EL (cell line): ENCODE results near the gene FAM107A.

Source experiments
- DNase-seq: peaks from one replicate; pipeline ENCODE4 v3.0.0-alpha.2; 2016

Gene FAM107A

DNA sequence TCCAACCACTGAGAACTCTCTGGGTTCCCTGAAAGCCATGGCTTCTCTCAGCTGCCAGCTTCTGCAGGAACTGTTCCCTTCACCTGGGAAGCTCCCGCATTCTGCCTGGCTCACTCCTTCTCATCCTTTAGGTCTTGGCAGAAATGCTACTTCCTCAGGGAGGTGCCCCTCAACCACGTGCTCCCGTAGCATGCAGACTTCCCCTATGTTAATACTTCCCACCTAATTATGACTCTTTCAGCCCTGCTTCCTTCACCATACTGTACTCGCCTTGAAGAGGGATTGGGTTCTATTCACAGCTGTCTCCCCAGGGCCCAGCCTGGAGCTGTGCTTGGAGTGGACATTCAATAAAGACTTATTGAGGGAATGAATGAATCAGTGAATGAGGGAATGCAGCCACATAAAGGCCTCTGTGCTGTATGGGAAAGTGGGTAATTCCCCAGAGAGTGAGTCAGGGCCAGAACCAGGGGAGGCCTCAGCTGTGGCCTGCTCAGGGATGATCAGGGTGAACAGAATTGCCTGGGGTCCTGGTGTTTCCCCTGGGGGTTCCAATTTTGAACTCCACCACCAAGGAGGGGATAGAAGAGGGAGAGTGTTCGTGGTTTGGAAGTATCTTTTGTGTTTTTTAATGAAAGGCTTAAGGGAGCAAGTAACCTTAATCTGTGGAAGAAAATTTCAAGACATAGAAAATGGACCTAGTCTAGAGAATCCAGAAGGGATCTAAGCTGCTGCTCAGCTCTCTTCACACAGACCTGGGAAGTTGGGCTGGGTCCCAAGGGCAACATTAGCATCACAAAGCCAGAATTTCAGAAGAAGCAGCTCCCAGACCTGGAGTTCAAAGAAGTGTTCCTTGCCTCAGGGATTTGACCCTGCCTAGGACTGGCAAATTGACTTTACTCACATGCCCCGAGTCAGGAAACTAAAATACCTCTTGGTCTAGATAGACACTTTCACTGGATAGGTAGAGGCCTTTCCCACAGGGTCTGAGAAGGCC, 14.6 kb upstream of the FAM107A start:
- no peak for DNase-seq

GRCh38 chr3:58588030-58588614, 10.9 kb upstream of the FAM107A start:
- DNase-seq = peak; percentile 28

- no peak for DNase-seq
These were observed 9.6 kb upstream of the FAM107A start for GRCh38 chr3:58586776-58587192.

DNA sequence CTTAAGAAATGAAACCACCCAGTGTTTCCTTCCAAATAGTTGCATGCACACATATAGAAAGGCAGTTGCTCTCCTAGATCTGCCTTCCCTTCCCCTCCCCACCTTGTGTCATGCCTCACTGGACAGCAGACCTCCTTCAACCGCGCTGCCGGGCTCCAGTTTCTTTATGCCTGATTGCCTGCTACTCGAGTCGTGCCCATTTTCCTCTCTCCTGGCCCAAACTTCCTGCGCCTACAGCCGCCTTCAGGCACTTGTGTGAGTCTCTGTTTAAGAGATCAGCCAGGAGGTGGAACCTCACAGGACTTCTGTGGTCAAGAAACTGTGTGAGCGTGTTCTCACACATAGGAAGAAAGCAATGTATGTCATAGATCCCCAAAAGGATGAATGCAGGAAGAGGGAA, 8.8 kb upstream of the FAM107A start:
- no peak for DNase-seq

GRCh38 chr3:58585005-58585786, 8.0 kb upstream of the FAM107A start:
- peak; percentile 76 for DNase-seq

- no peak for DNase-seq
These were observed 7.5 kb upstream of the FAM107A start for GRCh38 chr3:58584690-58585004.

GRCh38 chr3:58581328-58582091, 4.3 kb upstream of the FAM107A start:
- DNase-seq = no peak

DNA sequence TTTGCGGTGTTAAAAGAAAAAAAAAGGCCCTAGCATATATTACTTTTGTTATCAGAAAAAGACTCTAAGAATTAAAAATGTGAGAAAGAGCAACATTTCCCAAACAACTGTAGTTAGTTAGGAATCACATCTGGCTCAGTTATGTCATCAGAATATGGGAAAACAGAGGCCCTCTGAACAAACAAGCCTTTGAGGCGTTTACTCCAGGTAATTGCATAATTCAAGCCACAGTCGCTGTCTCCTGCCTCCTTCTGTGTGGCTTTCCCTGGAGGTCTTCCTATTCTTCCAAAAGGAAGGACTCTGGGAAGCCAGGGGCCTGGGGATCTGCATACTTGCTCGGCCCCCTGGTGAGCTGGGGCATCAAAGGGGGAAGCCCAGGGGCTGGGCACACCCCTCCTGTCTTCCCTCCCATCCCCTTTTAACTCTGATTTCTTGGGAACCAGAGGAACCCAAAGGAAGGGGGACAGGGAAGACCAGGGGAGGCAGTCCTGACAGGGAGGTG, 3.7 kb upstream of the FAM107A start:
- no peak for DNase-seq

GRCh38 chr3:58578873-58579272, 1.7 kb upstream of the FAM107A start:
- no peak for DNase-seq

DNA sequence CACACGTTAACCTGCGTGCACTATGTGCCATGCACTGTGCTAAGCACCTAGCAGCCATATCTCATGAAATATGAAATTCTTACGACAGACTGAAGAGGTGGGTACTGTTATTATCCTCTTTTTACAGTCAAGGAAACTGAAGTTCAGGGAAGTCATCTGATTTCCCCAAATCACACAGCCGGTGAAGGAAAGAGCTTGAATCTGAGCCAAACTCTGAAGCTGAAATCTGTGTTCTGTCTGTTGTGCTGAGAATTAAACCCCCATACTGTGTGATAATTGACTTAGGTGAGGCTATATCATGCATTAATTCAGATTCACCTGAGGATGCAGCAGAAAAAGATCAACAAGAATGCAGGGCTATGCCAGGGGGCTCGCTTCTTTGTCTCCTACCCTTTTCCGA, 475 bp downstream of the FAM107A start:
- no peak for DNase-seq

GRCh38 chr3:58575971-58576652, 1.1 kb downstream of the FAM107A start:
- peak; percentile 53 for DNase-seq

- DNase-seq = no peak
These were observed 2.5 kb downstream of the FAM107A start for GRCh38 chr3:58574682-58575081.

GRCh38 chr3:58574106-58574505, 3.1 kb downstream of the FAM107A start:
- DNase-seq = no peak

DNA sequence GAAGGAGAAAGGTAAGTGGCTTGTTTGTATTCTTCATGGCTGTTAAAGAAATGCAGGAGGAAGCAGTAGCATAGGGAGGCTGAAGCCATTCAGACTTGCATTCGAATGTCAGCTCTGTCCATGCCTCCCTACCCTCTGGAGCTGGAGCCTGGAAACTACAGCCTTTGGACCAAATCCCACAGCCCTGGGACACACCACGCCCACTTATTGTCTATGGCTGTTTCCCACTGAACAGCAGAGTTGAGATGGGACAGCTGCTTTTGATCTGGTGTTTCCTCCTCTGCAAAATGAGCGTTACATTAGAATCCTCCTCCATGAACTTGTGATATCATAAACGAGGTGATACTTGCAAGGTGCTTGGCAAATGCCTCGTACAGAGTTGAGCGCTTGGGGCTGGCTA, 3.6 kb downstream of the FAM107A start:
- no peak for DNase-seq

DNA sequence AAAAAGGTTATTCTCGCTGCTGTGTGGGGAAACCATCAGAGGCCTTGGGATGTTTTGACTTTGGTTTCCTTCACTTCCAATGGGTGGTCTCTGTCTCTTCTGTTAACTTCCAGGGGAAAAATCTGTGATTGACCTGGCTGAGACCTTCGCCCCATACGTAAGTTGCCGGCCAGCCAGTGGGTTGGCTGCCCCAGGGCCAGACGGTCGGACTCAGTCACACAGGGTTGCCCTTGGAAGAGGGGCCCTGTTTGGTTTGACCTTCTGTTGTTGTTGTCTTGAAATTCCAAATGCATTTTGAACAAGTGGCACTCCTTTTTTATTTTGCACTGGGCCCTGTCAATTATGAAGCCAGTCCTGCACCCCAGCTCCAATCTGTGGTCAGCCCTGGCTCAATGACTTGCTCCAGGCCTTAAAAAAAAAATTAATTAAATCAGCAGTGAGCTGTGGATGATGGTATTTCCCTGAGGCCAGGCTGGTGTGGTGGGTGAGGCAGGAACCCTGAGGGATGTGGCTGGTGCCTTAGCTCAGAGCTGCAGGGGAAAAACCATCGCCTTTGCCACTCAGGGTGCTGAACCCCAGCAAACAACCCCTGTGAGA, 4.5 kb downstream of the FAM107A start:
- peak; percentile 52 for DNase-seq

GRCh38 chr3:58572013-58572633, 5.1 kb downstream of the FAM107A start:
- no peak for DNase-seq

DNA sequence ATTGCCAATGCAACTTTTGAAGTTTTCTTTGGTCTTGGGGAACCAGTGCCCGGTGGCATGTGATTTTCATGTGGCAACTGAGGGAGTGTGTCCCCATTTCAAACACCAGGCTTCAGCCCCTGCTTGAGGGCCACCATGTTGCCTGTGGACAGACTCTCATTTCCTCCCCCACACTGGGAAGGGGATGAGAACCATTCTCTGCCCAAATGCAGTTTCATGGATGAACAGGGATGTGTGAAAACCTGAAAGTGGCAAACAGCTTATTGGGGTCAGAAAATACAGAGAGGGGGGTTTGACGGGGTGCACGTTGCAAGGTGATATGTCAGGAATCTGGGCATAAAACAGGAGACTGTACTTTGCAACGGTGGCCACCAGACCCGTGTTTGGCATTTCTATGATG, 6.3 kb downstream of the FAM107A start:
- DNase-seq = no peak

DNA sequence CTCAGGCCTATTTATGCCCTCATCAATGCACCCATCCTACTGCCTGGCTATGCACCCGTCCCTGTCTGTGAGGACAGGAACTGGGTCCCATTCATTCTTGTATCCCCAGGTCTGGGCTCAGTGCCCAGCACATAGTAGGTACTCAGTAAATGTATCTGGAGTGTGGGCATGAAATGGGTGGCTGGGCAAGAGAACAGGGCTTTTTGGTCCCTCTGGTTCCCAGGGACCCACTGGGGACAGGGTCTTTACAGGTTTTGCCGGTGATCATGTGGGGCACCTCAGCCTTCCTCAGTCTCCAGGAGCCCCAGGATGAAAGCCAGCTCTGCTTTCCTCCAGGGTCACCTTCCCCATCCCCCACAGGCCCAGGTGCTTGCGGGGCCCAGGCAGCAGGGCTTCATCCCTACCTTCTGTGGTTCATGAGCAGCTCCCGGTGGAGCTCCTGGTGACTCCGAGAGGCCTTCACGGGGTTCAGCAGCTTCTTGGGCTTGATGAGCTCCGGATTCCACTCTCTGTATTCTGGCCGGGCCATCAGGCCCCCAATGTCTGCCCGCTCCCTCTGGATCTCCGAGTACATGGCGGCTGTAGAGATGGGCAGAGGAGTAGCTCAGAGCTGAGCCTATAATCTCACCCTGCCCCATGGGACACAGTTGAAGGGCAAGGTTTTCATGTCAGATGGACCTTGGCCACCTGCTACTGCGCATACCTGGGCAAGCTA, 7.7 kb downstream of the FAM107A start:
- no peak for DNase-seq

- DNase-seq = peak; percentile 68
These were observed 8.5 kb downstream of the FAM107A start for GRCh38 chr3:58568572-58569286.

DNA sequence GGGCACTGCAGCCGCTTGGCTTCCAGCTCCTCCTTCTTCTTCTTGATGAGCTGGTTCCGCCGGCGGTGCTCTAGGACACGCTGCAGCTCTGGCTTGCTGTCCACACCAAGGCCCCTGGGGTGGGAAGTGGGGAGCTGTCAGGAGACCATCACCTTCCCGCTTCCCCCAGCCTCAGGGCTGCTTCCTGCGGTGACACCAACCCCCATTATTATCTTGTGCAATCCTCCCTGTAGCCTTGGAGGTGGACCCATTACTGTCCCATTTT, 10.0 kb downstream of the FAM107A start:
- no peak for DNase-seq
